Activated CD4-positive, alpha-beta T cell treated with anti-CD3 and anti-CD28 coated beads, Interleukin-2, amount 50 U/mL, for 1 hour (primary cell): ENCODE measurements around the gene RPL15.
"Not testable (repeated sequence)": the region's sequence is repeated elsewhere in the genome, so short reads cannot be mapped to it uniquely, and the experiment has no call there.

Source experiments
- DNase-seq: peaks from one replicate; pipeline ENCODE4 v3.0.0-alpha.2; 2020

RPL15 gene

DNA sequence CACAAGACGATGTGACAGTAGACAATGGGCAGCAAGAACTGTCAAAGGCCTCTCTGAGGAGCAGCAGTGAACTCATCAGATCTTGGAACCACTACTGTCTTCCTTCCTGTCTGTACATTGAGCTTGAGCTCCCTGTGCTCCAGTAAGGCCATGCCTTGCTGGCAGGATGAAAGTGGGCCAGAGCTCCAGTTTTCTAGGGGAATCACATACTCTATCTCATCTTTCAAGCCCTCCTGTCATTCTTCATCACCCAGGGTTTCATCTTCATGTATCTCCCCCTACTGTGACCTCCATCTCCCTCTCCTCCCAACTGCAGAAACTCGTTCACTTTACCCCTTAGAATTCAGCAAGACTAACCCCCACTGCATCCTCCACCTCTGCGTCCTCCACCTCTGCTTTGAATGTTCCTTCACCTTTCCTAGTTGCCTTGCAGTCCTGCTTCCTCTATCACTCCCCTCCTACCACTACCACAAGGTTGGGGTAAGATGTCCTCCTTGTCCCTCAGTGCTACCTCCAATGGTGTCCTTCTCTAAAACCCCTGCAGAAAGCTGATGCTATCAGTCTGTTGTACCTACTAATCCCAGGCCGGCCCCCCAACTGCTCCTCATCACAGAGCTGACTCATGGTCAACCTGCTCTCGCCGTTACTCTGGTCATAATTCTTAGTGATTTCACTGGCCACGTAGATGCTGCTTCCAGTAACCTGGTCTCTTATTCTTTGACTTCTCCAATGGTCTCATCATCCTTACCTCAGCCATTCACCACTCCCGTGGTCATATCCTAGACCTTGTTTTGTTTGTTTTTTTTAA, 22.5 kb upstream of the RPL15 start:
- DNase-seq, result no peak

DNA sequence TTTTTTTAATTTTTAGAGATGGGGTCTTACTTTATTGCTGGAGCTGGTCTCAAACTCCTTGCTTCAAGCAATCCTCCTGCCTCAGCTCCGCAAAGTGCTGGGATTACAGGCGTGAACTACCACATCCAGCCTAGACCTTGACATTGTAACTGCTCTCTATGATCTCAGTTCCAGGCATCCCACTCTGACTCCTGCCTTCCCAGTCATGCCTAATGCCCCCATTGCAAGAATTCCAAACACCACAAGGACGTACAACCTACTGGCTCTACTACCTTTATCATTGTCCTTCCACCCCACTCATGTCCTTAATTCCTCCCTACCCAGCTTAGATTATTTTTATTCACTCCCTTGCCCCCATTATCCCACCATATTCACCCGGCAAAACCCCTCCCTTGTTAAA, 21.8 kb upstream of the RPL15 start:
- DNase-seq, result no peak

GRCh38 chr3:23900744-23901143, 16.2 kb upstream of the RPL15 start:
- DNase-seq, result no peak

GRCh38 chr3:23904545-23904944, 12.4 kb upstream of the RPL15 start:
- no peak for DNase-seq

GRCh38 chr3:23909341-23909740, 7.6 kb upstream of the RPL15 start:
- DNase-seq, result no peak

GRCh38 chr3:23911397-23911796, 5.5 kb upstream of the RPL15 start:
- DNase-seq, result no peak

- DNase-seq, result not testable (repeated sequence)
Measured at GRCh38 chr3:23912335-23912734, 4.6 kb upstream of the RPL15 start.

- DNase-seq, result no peak
Measured at GRCh38 chr3:23913182-23913581, 3.8 kb upstream of the RPL15 start.

DNA sequence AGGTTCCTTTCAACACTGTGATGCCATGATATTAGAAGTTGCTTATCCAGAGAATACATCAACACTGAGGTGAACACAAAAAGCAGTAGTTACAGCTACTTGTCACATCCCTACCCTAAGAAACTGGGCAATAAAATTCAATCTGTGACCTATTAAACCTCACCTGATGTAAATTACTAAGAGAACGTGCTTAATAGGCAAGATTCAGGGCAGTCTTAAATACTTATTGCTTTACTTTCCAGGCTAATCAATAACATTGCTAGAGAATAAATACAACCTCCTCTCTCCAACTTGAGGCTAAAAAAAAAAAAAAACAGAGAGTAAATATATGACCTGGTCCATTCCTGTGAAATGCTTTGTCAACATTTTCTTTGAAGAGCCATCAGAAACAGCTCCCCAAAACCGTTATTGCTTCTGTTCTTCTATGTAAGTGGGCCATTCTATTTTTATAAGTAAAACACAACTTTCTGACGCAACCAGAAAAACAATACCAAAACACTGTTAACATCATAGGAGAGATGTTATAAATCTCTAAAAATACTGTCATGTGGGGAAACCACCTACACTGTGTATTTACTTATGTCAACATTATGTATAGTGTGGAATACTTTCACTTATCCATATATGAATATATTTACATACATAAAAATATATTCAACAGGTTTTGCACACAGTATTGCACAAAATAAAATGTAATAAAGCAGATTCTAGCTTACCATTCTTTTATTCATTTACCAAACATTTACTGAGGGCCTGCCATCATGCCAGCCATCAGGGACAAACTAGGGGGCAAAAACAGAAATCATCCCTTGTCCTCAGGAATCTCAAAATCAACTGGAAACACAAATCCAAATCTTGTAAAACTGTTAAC, 2.8 kb upstream of the RPL15 start:
- DNase-seq, result no peak

GRCh38 chr3:23915537-23916108, 1.3 kb upstream of the RPL15 start:
- no peak for DNase-seq

- DNase-seq, result no peak
Measured at GRCh38 chr3:23916152-23916885, 613 bp upstream of the RPL15 start.

GRCh38 chr3:23917679-23918303, 859 bp downstream of the RPL15 start:
- not testable (repeated sequence) for DNase-seq

- DNase-seq, result not testable (repeated sequence)
Measured at GRCh38 chr3:23918331-23918730, 1.4 kb downstream of the RPL15 start.

DNA sequence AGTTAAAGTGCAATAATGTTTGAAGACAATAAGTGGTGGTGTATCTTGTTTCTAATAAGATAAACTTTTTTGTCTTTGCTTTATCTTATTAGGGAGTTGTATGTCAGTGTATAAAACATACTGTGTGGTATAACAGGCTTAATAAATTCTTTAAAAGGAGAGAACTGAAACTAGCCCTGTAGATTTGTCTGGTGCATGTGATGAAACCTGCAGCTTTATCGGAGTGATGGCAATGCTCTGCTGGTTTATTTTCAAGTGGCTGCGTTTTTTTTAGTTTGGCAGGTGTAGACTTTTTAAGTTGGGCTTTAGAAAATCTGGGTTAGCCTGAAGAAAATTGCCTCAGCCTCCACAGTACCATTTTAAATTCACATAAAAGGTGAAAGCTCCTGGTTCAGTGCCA, 2.7 kb downstream of the RPL15 start:
- DNase-seq, result no peak

DNA sequence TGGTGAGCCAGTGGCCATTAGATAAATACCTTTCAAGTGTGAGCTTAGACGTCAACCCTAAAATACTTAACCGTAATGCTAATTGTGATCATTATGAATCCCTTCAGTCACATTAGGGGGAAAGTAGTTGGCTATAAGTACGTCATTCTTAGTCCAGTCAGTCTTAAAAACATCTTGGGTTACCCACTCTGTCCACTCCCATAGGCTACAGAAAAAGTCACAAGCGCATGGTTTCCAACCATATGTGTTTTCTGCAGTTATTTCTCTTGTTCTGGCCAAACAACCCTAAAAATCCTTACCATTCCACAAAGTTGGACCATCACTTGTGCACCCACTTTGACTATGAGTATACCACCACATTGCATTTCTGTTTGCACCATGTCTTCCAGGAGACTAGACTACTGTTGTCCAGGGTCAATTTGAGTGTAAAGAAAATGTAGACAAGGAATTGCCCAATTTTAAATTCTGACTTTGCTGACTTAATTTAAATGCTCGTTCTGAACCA, 3.3 kb downstream of the RPL15 start:
- DNase-seq, result no peak

GRCh38 chr3:23921052-23921511, 4.2 kb downstream of the RPL15 start:
- no peak for DNase-seq

GRCh38 chr3:23923786-23924185, 6.9 kb downstream of the RPL15 start:
- DNase-seq, result no peak

GRCh38 chr3:23926246-23926645, 9.3 kb downstream of the RPL15 start:
- DNase-seq, result no peak

GRCh38 chr3:23926736-23927135, 9.8 kb downstream of the RPL15 start:
- no peak for DNase-seq

- no peak for DNase-seq
Measured at GRCh38 chr3:23928524-23928923, 11.6 kb downstream of the RPL15 start.

- no peak for DNase-seq
Measured at GRCh38 chr3:23931597-23931996, 14.7 kb downstream of the RPL15 start.

DNA sequence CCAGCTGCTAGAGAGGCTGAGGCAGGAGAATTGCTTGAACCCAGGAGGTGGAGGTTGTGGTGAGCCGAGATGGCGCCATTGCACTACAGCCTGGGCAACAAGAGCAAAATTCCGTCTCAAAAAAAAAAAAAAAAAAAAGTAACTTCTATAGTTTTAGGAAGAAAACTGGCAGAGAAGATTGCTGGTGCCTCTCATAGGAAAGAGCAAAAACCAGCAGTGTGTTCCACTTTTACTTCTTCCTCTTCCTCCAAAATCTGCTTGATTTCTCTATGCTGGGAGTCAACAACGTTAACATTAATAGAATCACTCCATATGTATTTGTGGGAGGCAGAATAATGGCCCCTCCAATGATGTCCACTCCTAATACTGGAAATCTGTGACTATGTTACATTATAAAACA, 15.6 kb downstream of the RPL15 start:
- DNase-seq, result no peak
